Fibroblast of skin of right quadriceps (primary cell): Measurements from ENCODE around the gene ITGB3.
A peak's percentile ranks its signal among the peaks of the same experiment; 100 is the strongest.

ENCODE experiments used
- DNase-seq: peaks from one replicate; pipeline ENCODE4 v3.0.0-alpha.2; 2013

ITGB3 gene

DNA sequence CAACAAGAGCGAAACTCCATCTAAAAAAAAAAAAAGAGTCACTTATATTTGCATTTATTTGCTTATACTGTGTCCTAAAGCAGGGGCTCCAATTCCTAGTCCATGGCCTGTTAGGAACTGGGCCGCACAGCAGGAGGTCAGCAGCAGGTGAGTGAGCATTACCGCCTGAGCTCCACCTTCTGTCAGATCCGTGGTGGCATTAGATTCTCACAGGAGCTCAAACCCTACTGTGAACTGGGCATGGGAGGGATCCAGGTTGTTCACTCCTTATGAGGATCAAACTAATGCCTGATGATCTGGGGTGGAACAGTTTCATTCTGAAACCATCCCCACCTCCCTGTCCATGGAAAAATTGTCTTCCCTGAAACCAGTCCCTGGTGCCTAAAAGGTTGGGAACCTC lies 24.9 kb downstream of the ITGB3 start:
- DNase-seq = no peak

DNA sequence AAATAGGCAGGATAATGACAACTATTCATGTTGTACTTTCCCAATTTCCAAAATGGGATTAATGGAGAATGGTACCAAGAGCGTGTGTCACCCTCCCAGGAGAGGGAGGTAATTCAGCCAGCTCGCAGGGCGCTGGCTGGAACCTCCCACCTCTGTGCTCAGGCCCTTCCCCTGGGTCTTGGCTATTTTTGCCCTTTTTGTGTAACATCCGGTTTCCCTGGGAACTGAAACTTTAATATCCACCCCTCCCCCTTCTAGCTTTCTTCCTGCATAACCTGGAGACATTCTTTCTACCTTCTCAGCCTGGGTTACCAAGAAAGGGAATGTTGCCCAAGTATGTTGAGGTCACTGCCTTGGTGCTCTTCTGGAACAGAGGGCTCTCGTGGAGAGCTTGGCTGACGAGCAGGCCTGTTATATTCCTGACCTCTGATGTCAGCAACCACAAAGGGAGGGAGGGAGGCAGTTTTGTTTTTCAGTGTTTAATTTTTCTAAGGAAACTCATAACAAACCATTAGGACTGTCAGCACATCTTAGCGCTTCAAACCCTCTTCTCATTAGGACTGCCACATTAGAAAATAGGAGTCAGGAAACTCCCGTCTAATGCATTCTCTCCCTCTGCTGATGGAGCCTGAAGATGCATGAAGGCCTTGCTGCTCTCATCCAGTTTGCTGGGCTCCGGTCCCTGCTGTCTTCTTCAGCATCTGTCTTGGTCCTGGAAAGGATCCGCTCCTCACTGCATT lies 25.6 kb downstream of the ITGB3 start:
- DNase-seq = peak; percentile 98

DNA sequence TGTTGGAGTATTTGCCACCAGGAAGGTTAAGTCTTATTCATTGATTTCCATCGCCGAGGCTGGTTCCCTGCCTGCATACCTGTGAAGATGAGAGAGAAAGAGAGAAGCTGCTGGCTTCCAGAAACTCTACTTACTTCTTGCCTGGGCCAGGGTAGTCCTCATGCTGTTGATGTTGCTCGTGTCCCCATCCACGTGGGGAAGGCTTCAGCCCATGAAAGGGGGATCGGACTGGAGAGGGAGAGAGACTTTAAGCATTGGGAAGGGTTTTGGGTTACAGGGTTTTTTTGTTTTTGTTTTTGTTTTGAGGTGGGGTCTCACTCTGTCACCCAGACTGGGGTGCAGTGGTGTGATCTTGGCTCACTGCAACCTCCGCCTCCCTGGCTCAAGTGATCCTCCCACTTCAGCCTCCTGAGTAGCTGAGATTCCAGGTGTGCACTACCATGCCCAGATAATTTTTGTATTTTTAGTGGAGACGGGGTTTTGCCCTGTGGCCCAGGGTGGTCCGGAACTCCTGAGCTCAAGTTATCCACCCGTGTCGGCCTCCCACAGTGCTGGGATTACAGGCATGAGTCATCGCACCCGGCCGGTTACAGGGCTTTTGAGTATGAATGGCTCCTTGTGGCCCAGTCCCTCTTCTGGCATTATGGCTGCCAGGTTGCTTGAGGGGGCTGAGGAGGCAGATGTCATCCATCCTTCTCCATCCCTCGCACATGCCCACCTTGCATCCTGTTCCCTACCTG lies 26.6 kb downstream of the ITGB3 start:
- peak; percentile 52 for DNase-seq

DNA sequence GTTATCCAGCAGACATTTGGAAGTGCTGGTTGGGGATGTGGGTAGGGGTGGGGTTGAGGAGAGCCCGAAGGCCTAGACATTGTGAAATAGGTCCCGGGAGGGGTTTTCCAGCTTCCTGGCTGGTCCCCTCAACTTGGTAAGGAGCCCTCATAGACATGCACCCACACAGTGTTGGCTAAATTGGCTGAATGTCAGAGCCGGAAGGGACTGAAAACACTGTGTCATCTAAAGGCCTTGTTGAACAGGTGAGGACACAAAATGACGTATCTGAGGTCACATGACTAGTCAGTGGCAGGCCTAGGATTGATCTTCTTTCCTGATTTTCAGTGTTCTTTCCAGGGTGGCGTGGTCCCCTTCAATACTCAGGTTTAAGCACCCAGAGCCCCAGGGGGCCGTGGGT lies 27.6 kb downstream of the ITGB3 start:
- DNase-seq = no peak

DNA sequence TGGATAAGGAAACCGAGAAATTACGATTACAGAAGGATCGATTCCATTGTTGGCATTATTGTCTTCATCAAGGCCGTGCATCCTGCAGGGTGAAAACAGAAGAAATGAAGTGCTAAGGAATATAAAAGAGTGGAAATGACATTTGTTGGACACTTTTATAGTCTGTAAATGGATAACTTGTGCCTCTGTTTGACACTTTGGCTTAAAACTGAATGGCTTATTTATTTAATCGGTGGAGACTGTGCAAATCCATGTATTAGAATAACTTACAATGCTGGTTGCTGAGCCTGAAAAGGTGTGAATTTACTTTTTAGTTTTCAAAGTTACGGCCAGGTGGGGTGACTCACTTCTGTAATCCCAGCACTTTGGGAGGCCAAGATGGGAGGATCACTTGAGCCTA lies 31.4 kb downstream of the ITGB3 start:
- no peak for DNase-seq

DNA sequence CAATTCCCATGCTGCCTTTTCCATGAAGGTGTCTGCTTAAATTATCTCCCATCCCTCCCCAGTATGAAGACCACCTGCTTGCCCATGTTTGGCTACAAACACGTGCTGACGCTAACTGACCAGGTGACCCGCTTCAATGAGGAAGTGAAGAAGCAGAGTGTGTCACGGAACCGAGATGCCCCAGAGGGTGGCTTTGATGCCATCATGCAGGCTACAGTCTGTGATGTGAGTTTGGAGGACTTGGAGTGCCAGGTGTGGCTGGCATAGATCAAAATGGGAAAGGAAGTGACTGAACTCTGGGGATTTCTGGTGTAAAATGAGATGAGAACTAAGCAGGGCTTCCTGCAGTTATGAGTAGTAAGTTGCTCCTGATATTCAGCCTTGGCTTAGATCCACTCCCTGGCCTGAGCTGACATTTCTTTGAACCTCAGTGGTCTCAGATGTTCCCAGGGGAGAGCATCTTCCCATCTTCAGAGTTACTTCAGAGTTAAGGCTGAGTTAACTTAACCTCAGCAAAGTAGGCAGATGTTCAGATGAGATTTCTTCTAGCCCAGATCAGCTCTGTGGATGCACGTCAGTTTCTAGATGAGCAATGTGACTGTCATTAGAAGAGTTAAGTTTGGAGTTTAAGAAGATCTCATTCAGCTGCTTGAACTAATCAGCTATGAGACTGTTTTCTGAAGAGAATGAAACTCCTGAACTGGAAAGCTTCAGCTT lies 32.7 kb downstream of the ITGB3 start:
- DNase-seq = peak; percentile 64

DNA sequence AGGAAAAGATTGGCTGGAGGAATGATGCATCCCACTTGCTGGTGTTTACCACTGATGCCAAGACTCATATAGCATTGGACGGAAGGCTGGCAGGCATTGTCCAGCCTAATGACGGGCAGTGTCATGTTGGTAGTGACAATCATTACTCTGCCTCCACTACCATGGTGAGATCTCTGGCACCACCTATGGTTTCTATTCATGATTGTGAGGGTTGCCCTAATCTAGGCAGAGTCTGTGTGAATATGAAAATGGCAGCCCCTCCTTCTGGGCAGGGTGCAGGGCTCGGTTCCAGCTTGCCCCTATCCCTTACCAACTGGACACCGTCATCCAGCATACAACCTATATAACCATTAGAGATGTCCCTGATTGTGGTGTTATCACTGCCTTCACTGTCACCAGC lies 33.4 kb downstream of the ITGB3 start:
- no peak for DNase-seq

GRCh38 chr17:47287639-47288038 lies 34.0 kb downstream of the ITGB3 start:
- DNase-seq = no peak

GRCh38 chr17:47288531-47289116 lies 35.0 kb downstream of the ITGB3 start:
- peak; percentile 48 for DNase-seq

GRCh38 chr17:47289302-47289701 lies 35.7 kb downstream of the ITGB3 start:
- DNase-seq = no peak

GRCh38 chr17:47290870-47291241 lies 37.2 kb downstream of the ITGB3 start:
- no peak for DNase-seq

GRCh38 chr17:47291242-47291873 lies 37.7 kb downstream of the ITGB3 start:
- DNase-seq = no peak

DNA sequence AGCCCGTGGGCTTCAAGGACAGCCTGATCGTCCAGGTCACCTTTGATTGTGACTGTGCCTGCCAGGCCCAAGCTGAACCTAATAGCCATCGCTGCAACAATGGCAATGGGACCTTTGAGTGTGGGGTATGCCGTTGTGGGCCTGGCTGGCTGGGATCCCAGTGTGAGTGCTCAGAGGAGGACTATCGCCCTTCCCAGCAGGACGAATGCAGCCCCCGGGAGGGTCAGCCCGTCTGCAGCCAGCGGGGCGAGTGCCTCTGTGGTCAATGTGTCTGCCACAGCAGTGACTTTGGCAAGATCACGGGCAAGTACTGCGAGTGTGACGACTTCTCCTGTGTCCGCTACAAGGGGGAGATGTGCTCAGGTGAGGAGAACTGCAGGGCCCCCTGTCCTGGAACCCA lies 38.6 kb downstream of the ITGB3 start:
- DNase-seq = no peak

GRCh38 chr17:47295037-47295873 lies 41.6 kb downstream of the ITGB3 start:
- no peak for DNase-seq

DNA sequence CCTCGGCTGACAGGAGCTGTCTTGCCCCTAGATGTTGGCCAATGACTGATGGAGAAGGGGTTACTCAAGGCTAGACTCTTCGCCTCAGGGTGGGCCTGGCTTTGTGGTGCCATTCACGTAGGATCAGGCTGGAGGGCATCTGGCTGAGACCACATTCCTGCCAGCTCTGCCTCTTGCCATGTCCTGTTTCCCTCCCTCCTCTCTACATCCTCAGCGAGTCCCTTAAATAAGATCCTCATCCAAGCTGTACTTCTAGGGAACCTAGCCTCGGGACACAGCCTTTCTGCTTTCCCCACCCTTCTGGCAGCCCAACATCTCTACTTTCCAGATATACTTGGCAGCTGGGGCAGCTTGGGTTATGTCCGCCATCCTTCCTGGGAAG lies 42.2 kb downstream of the ITGB3 start:
- no peak for DNase-seq

GRCh38 chr17:47297661-47298400 lies 44.2 kb downstream of the ITGB3 start:
- DNase-seq = no peak

DNA sequence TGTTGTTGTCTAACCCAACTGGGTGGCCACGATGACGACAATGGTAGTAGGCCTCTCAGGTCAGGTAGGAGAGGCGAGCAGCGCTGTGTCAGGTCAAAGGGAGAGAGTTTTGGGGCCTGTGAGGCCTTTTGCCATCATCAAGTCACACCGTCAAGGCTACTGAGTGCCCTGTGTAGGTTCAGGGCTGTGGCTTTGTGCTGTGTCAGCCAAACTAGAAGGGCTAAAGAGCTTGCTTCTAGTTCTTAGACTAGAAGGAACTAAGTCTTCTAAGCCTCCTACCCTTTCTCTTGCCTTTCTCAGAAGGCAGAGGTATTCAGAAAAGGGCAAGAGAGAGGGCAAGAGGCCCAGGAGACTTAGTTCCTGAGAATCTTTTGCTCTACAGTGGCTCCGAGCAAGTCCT lies 45.1 kb downstream of the ITGB3 start:
- no peak for DNase-seq

DNA sequence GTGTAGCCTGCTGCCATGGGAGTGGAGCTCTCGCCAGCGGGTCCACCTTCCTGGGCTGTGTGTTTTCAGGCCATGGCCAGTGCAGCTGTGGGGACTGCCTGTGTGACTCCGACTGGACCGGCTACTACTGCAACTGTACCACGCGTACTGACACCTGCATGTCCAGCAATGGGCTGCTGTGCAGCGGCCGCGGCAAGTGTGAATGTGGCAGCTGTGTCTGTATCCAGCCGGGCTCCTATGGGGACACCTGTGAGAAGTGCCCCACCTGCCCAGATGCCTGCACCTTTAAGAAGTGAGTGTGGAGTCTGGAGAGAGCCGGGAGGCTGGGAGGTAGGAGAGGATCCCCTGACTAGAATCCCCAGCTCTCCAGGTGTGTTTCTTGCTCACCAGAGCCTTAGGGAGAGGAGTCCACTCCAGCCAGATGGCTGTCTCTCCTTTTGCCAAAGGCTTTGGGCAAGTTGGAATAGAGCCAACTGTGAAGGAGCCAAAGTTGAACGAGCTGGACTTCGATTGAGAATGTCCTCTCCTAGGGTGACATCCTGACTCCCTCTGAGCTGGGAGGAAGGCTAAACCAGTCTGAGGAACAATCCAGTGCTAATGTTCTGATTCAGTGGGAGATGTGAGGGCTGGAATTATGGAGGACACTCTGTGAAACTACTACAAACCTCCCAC lies 45.7 kb downstream of the ITGB3 start:
- no peak for DNase-seq

- DNase-seq = no peak
Observed at GRCh38 chr17:47300718-47301117, 47.1 kb downstream of the ITGB3 start.

DNA sequence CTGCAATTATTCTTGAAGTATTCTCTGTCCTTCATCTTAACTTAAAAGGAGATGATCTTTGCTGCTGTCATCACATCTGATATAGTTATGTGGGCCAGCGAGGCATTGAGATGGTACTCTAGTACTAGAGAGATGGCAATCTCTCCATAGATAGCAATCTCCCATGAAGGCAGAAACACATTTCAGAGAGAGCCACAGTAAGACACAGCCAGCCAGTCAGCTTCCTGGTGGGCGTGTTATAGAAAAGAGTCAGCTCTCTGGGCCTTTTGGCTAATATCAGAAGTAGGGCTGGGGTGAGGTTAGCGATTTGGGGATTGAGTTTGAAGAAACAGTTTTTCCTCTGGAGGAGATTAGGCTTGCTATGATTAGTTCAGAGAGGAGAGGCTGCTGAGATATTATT lies 47.5 kb downstream of the ITGB3 start:
- DNase-seq = no peak

- DNase-seq = no peak
Observed at GRCh38 chr17:47301831-47302230, 48.2 kb downstream of the ITGB3 start.
